Stimulated activated effector memory CD8-positive, alpha-beta T cell treated with anti-CD3 and anti-CD28 coated beads, Interleukin-12 subunit alpha, Interleukin-12 subunit beta, amount 100 ng/mL, for 72 hours (primary cell): ENCODE data around the gene DES.

ENCODE experiments used
- ATAC-seq: fragments of 150-1000 bp; cut with Tn5 transposase; 2 replicates; pipeline ENCODE4 v1.10.0; 2021
- DNase-seq, 2 donors: peaks; one replicate each; pipeline ENCODE4 v3.0.0; 2021 to 2022; ENCODE audit warnings: low spot score in 2 of 2
- H3K27ac Mint-ChIP-seq: one replicate; pipeline ENCODE4 v1.8.0; 2022; ENCODE audit warnings: mild to moderate bottlenecking, mixed read lengths
- H3K36me3 Mint-ChIP-seq: one replicate; pipeline ENCODE4 v1.8.0; 2022; ENCODE audit warnings: mild to moderate bottlenecking, mixed read lengths
- H3K4me1 Mint-ChIP-seq: one replicate; pipeline ENCODE4 v1.8.0; 2022; ENCODE audit warnings: mixed read lengths
- H3K4me3 Mint-ChIP-seq: one replicate; pipeline ENCODE4 v1.8.0; 2022; ENCODE audit warnings: mild to moderate bottlenecking, mixed read lengths
- H3K9me3 Mint-ChIP-seq: one replicate; pipeline ENCODE4 v1.8.0; 2022; ENCODE audit warnings: mixed read lengths

Gene DES

DNA sequence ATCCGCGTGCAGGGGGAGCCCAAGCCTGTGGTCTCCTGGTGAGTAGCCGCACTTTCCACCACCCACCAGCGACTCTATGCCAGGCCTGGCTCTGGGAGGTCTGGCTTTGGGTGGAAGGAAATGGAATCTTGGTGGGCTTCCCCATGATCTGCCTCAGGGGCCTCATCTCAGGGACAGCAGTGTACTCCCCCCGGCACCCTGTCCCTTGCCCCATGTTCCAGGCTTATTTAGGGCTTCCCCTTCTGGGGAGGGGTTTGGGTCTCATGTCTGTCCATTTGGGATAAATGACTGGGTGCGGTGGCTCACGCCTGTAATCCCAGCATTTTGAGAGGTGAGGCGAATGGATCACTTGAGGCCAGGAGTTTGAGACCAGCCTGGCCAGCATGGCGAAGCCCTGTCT lies 44.2 kb downstream of the DES start:
- Mint-ChIP-seq H3K9me3 (no peaks in the 10 kb centered on the region), H3K36me3 (no peaks in the 10 kb centered on the region), H3K27ac (no peak overlapping the region), H3K4me3 (no peak overlapping the region), H3K4me1 (peaks cover 7% of the 10 kb centered on the region)
- no peak for DNase-seq
- no peak for ATAC-seq

DNA sequence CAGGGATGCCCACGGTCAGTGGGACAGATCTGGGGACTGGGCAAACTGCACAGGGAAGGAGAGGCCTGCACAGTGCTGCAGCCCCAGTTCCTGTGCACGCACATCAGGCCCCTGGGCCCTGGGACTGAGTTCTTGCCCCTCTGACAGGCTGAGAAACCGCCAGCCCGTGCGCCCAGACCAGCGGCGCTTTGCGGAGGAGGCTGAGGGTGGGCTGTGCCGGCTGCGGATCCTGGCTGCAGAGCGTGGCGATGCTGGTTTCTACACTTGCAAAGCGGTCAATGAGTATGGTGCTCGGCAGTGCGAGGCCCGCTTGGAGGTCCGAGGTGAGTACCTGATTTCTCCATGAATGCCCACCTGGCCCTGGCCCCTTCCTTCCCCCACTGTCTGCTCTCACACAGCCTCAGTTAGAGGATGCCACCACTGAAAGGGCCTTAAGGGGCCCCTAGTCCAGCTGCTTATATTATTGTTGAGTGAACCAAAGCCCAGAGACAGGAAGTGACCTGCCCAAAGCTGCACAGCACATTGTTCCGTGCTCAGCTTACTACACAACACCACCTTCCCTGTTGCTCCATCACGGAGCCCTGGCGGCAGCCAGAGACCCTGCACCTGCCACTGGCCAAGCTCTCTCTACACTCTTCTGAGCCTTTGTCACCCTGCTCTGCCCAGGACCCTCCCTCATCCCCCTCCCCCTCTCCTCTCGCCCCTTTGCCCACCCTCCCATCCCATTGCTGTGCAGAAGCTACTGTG lies 46.3 kb downstream of the DES start:
- Mint-ChIP-seq H3K4me3 (no peak overlapping the region), H3K27ac (no peak overlapping the region), H3K9me3 (no peaks in the 10 kb centered on the region), H3K36me3 (no peaks in the 10 kb centered on the region), H3K4me1 (no peaks in the 10 kb centered on the region)
- ATAC-seq (no peak), DNase-seq (no peak)

DNA sequence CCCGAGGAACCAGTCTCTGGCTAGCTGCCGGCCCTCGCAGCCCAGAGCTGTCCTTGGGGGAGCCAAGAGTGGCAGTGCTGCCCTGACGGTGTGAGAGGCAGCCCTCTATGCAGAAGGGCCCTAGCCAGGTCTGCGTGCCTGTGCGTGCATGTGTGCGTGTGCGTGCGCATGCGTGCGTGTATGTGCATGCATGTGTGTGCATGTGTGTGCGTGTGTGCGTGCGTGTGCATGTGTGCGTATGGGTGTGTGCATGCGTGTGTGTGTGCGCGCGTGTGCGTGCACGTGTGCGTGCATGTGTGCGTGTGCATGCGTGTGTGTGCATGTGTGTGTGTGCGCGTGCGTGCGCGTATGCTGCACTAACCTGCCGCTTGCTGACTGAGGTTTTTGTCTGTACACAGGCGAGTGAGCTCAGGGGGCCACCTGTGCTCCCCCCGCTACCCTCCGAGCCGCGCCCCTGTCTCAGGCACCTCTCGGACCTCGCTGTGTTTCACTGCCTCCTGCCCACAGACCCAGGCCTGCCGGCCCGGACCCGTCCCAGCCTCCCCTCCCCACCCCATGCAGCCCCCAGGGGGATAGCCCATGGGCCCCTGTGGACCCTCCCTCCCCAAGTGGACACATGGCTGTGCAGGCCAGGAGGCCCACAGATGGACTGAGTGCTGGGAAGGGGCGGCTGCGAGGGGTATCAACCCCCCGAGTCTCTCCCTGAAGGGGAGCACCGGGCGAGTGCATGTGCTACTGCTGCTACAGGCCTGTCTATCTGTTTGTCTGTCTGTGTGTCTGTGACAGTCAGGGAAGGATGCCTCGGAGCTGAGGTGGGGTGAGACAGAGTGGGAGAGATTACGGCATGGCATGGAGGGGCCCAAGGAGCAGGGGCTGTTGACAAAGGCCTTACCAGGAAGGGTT lies 47.7 kb downstream of the DES start:
- H3K4me3 Mint-ChIP-seq, result no peak overlapping the region
- no peaks in the 10 kb centered on the region for H3K36me3 Mint-ChIP-seq
- no peak overlapping the region for H3K27ac Mint-ChIP-seq
- no peaks in the 10 kb centered on the region for H3K9me3 Mint-ChIP-seq
- DNase-seq, result no peak
- no peak for ATAC-seq
- H3K4me1 Mint-ChIP-seq, result no peaks in the 10 kb centered on the region

DNA sequence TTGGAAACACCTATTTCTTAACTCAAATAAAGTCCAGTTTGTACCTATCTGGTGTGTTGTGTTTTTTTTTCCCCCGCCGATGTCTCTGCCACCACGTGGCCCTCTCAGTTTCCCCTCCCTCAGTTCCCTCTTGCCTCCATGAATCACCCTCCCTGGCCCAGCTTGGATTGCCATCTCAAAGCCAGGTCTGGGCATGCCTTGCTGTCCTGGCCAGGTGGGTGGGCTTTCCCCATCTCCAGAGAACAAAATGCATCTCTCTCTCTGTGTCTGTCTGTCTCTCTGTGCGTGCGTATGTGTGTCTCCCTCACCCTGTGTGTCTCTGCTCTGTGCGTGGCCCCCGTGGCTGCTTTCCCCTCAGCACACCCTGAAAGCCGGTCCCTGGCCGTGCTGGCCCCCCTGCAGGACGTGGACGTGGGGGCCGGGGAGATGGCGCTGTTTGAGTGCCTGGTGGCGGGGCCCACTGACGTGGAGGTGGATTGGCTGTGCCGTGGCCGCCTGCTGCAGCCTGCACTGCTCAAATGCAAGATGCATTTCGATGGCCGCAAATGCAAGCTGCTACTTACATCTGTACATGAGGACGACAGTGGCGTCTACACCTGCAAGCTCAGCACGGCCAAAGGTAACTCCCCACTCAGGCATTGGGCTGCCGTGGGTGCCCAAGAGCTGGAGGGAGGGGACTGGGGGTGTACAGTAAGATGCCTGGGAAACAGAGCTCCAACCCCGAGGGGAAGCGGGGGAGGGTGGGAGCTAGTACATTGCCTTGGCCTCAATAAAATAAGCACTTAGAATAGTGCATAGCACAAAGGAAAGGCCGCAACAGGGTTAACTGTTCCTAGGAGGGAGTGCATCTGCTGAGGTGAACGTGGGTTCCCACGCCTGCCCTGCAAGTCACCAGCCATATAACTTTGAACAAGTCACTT lies 48.9 kb downstream of the DES start:
- Mint-ChIP-seq H3K27ac (no peak overlapping the region), H3K4me3 (no peak overlapping the region), H3K4me1 (no peaks in the 10 kb centered on the region), H3K36me3 (no peaks in the 10 kb centered on the region), H3K9me3 (no peaks in the 10 kb centered on the region)
- ATAC-seq (no peak), DNase-seq (no peak)

DNA sequence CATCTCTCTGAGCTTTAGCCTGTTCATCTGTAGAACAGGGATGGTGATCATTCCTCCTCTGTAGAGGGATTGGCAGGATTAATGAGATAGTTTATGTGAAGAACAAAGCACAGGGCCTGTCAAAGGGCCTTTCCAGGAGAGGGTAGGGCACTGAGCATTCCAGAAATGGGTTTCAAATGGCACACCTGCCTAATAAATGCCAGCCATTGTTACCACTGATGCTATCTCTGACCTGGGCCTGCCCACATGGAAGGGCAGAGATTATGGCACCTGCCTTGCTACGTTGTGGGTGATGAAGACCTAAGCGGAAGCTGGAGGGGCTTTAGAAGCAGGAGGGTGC lies 49.5 kb downstream of the DES start:
- no peak overlapping the region for H3K27ac Mint-ChIP-seq
- no peak for DNase-seq
- H3K4me1 Mint-ChIP-seq, result no peaks in the 10 kb centered on the region
- no peaks in the 10 kb centered on the region for H3K9me3 Mint-ChIP-seq
- no peak for ATAC-seq
- H3K36me3 Mint-ChIP-seq, result no peaks in the 10 kb centered on the region
- H3K4me3 Mint-ChIP-seq, result no peak overlapping the region

DNA sequence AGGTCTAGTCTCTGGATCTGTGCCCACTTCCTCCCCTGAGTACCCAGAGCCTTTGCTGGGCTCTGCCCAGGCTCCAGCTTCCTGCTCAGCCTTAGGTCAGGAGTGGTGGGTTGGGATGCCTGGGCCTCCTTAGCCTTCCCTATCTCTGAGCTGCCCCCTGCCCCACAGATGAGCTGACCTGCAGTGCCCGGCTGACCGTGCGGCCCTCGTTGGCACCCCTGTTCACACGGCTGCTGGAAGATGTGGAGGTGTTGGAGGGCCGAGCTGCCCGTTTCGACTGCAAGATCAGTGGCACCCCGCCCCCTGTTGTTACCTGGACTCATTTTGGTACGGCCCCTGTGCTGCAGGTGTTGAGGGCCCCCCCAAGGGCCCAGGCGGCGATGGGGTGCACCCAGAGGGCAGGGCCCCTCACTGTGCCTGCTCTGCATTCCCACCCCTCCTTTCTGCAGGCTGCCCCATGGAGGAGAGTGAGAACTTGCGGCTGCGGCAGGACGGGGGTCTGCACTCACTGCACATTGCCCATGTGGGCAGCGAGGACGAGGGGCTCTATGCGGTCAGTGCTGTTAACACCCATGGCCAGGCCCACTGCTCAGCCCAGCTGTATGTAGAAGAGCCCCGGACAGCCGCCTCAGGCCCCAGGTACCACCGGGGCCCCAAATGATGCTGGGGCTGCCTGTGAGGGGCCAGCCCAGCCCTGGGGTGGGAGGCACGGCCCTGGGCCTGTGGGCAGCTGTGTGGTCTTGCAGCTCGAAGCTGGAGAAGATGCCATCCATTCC lies 50.4 kb downstream of the DES start:
- no peak for DNase-seq
- Mint-ChIP-seq H3K4me3 (no peak overlapping the region), H3K27ac (no peak overlapping the region), H3K9me3 (no peaks in the 10 kb centered on the region), H3K36me3 (no peaks in the 10 kb centered on the region), H3K4me1 (no peaks in the 10 kb centered on the region)
- ATAC-seq, result no peak

DNA sequence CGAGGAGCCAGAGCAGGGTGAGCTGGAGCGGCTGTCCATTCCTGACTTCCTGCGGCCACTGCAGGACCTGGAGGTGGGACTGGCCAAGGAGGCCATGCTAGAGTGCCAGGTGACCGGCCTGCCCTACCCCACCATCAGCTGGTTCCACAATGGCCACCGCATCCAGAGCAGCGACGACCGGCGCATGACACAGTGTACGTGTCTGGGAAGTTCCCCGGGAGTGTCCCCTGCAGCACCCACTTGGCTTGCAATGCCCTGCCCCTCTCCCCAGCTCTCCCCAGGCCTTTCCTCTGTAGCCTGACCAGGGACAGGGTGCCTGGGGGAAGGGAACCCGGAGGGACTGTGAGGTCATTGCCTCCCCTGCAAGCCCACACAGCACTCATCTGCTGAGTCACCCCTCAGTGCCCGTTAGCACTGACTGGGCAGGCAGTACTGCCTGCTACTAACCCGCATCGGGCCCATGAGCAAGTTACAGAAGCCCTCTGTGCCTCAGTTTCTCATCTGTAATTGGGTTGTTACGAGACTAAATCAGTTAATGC lies 51.1 kb downstream of the DES start:
- Mint-ChIP-seq H3K36me3 (no peaks in the 10 kb centered on the region), H3K27ac (no peak overlapping the region), H3K4me3 (no peak overlapping the region), H3K4me1 (no peaks in the 10 kb centered on the region), H3K9me3 (no peaks in the 10 kb centered on the region)
- ATAC-seq, result no peak
- no peak for DNase-seq

DNA sequence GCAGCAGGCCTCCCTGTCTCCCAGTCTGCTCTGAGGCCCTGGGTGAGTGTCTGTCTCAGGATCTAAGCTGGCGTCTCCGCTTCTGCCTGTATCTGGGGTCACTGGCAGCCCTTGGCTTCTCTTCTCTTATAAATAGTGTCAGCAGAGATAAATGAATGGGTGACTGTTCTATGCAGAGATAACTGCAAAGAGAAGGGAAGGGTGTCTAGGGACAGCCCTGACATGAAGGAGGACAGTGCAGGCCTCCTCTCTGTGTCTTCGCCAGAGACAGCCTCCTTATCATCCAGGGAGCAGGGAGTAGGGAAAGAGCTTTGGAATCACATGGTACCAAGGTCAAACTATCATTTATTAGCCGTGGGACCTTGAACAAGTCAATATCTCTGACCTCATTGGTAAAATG lies 52.3 kb downstream of the DES start:
- no peak for DNase-seq
- Mint-ChIP-seq H3K27ac (no peak overlapping the region), H3K4me3 (no peak overlapping the region), H3K4me1 (no peaks in the 10 kb centered on the region), H3K9me3 (no peaks in the 10 kb centered on the region), H3K36me3 (no peaks in the 10 kb centered on the region)
- no peak for ATAC-seq

DNA sequence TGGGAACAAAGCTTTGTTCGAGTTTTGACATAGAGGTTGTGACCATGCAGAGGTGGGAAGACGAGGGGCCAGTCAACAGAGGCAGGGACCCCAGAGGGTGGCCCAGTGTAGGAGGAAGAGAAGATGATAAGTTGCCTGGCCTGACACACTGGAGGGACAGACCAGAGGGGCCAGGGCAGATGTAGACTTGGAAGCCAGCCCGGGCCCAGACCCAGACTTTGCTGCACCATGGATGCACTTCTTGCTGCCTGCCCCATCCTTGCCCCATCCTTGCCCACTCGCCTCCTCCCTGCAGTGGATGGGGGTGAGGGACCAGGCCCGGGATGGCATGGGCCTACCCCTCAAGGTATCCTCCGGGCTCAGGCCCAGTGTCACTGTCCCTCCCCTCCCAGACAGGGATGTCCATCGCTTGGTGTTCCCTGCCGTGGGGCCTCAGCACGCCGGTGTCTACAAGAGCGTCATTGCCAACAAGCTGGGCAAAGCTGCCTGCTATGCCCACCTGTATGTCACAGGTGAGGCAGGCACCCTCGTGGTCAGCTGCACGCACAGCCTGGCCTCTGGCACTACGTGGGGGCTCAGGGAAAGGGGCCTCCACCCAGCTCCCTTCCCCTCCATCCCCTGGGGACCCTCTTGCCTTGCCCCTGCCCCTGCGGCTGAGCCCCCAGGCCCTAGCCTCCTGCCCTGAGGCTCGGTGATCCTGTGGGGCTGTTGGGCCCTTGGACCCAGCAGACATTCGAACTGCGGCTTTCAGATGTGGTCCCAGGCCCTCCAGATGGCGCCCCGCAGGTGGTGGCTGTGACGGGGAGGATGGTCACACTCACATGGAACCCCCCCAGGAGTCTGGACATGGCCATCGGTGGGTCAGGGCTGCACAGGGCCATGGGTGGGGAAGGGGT lies 53.5 kb downstream of the DES start:
- ATAC-seq, result no peak
- Mint-ChIP-seq H3K36me3 (no peaks in the 10 kb centered on the region), H3K27ac (no peak overlapping the region), H3K4me3 (no peak overlapping the region), H3K9me3 (no peaks in the 10 kb centered on the region), H3K4me1 (peaks cover 7% of the 10 kb centered on the region)
- DNase-seq, result no peak

DNA sequence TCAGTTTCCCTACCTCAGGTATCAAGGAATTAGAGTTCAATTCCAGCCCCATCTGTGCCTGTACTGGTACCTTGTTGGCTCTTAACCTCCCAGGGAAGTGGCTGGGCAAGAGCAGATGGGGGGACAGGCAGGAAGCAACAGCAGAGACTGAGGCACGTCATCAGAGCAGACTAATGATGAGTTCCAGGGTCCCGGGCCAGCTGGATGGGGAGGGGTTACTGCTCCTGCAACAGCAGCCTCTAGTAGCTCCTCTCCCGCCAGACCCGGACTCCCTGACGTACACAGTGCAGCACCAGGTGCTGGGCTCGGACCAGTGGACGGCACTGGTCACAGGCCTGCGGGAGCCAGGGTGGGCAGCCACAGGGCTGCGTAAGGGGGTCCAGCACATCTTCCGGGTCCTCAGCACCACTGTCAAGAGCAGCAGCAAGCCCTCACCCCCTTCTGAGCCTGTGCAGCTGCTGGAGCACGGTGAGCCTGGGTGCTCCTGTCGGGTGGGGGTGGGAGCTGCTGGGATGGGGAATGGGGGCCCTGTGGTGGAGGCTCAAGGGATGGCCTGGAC lies 54.5 kb downstream of the DES start:
- Mint-ChIP-seq H3K4me1 (peaks cover 7% of the 10 kb centered on the region), H3K36me3 (no peaks in the 10 kb centered on the region), H3K9me3 (no peaks in the 10 kb centered on the region), H3K4me3 (no peak overlapping the region), H3K27ac (no peak overlapping the region)
- DNase-seq, result no peak
- no peak for ATAC-seq

DNA sequence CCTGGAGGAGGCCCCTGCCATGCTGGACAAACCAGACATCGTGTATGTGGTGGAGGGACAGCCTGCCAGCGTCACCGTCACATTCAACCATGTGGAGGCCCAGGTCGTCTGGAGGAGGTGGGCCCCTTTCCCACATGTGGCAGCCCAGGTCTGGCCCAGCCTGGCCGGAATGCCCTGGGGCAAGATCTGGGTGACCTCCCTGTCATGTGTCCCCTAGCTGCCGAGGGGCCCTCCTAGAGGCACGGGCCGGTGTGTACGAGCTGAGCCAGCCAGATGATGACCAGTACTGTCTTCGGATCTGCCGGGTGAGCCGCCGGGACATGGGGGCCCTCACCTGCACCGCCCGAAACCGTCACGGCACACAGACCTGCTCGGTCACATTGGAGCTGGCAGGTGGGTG lies 55.3 kb downstream of the DES start:
- ATAC-seq (no peak), DNase-seq (no peak)
- no peak overlapping the region for H3K27ac Mint-ChIP-seq
- no peaks in the 10 kb centered on the region for H3K9me3 Mint-ChIP-seq
- no peak overlapping the region for H3K4me3 Mint-ChIP-seq
- H3K36me3 Mint-ChIP-seq, result no peaks in the 10 kb centered on the region
- H3K4me1 Mint-ChIP-seq, result peaks cover 7% of the 10 kb centered on the region

DNA sequence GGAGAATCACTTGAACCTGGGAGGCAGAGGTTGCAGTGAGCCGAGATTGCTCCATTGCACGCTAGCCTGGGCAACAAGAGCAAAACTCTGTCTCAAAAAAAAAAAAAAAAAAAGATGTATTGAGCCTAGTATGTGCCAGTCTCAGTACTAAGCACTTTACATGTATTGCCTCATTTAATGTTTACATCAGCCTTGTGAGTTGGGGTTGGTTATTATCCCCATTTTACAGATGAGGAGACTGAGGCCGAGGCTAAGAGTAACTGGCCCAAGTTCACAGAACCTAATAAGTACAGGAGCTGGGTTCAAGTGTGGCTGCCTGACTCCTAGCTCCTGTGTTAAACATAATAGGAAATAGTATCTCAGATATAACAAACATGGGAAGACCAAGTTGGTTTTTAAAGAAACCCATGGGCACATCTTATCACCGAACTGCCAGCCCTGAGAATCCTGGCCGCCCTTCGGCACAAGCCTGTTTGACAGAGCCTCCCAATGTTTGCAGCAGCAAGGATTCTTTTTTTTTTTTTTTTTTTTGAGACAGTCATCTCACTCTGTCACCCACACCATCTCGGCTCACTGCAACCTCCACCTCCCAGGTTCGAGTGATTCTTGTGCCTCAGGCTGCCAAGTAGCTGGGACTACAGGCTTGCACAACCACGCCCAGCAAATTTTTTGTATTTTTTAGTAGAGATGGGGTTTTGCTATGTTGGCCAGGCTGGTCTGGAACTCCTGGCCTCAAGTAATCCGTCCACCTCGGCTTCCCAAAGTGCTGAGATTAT lies 56.3 kb downstream of the DES start:
- ATAC-seq, result no peak
- Mint-ChIP-seq H3K27ac (no peak overlapping the region), H3K36me3 (no peaks in the 10 kb centered on the region), H3K4me1 (peaks cover 7% of the 10 kb centered on the region), H3K9me3 (no peaks in the 10 kb centered on the region), H3K4me3 (no peak overlapping the region)
- no peak for DNase-seq

DNA sequence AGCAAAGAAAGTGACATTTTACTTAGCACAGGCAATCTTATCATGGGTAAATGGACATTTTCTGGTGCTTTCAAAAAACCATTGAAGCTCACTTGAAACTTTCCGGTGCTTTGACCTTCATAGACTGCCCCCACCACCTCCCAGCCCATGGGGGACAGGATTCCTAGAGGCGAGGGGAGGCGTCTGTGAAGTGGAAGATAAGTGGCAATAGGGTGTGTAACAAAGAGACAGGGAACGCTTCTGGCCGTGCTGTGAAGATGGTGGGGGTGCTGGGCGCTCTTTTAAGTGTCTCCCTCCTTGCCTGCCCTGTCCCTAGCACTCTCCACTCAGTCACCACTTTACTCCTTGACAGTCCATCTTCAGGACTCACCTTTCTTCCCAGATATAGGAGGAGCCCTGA lies 57.1 kb downstream of the DES start:
- ATAC-seq (no peak), DNase-seq (no peak)
- H3K4me3 Mint-ChIP-seq, result no peak overlapping the region
- H3K9me3 Mint-ChIP-seq, result no peaks in the 10 kb centered on the region
- peaks cover 7% of the 10 kb centered on the region for H3K4me1 Mint-ChIP-seq
- no peak overlapping the region for H3K27ac Mint-ChIP-seq
- no peaks in the 10 kb centered on the region for H3K36me3 Mint-ChIP-seq
